ENCODE data around the gene NFIA. TPM values are rescaled to one million over a fixed set of nuclear protein-coding genes. Genes with fewer than 3 reads are reported as not detected.

Gene NFIA
- 4.1 to 5.7 TPM (median 5.6 TPM) in 5 replicates for total RNA-seq (2022; extraction: Qiagen RNA extraction; ENCODE audit: low read depth)

GRCh38 chr1:61082311-61083012 is at the start of gene NFIA:
TSS of gene NFIA (plus strand) at chr1:61082561.

